Right kidney (tissue), 1 donor: ENCODE results near the gene ALKBH2.
A peak's percentile ranks its signal among the peaks of the same experiment; 100 is the strongest.

Experiments used
- DNase-seq: peaks from one replicate; pipeline ENCODE4 v3.0.0-alpha.2; 2016

Gene ALKBH2

GRCh38 chr12:109115758-109116610, 22.7 kb upstream of the ALKBH2 start, which contains the start of gene ACACB:
Gene ACACB (plus strand): TSS chr12:109116587. CDS start chr12:109139406, 22,819 bp downstream.
- peak; percentile 66 for DNase-seq

GRCh38 chr12:109115404-109115757, 22.1 kb upstream of the ALKBH2 start:
- DNase-seq, result no peak

GRCh38 chr12:109114644-109115043, 21.4 kb upstream of the ALKBH2 start:
- DNase-seq, result no peak

- no peak for DNase-seq
These were observed 20.5 kb upstream of the ALKBH2 start for GRCh38 chr12:109113661-109114321.

GRCh38 chr12:109112720-109113465, 19.6 kb upstream of the ALKBH2 start:
- DNase-seq, result no peak

GRCh38 chr12:109110988-109111495, 17.8 kb upstream of the ALKBH2 start:
- peak; percentile 94 for DNase-seq

GRCh38 chr12:109109746-109110350, 16.6 kb upstream of the ALKBH2 start:
- no peak for DNase-seq

- no peak for DNase-seq
These were observed 11.9 kb upstream of the ALKBH2 start for GRCh38 chr12:109105176-109105575.

GRCh38 chr12:109102491-109102890, 9.2 kb upstream of the ALKBH2 start:
- no peak for DNase-seq

GRCh38 chr12:109100741-109101140, 7.5 kb upstream of the ALKBH2 start:
- DNase-seq, result no peak

- DNase-seq, result no peak
These were observed 6.3 kb upstream of the ALKBH2 start for GRCh38 chr12:109099431-109100020.

GRCh38 chr12:109098651-109099050, 5.4 kb upstream of the ALKBH2 start:
- no peak for DNase-seq

- peak; percentile 95 for DNase-seq
These were observed 4.9 kb upstream of the ALKBH2 start for GRCh38 chr12:109098183-109098604.

GRCh38 chr12:109097435-109098182, 4.3 kb upstream of the ALKBH2 start, which contains the start of gene UNG:
Gene UNG (plus strand): TSS chr12:109097597. CDS start chr12:109097680, 83 bp downstream.
- DNase-seq, result peak; percentile 64

- DNase-seq, result no peak
These were observed 3.8 kb upstream of the ALKBH2 start for GRCh38 chr12:109097140-109097434.

GRCh38 chr12:109092497-109093021, 713 bp downstream of the ALKBH2 start:
- DNase-seq, result no peak

GRCh38 chr12:109089683-109090082, 3.6 kb downstream of the ALKBH2 start:
- DNase-seq, result no peak

- DNase-seq, result no peak
These were observed 4.5 kb downstream of the ALKBH2 start for GRCh38 chr12:109088818-109089217.

- DNase-seq, result no peak
These were observed 6.0 kb downstream of the ALKBH2 start for GRCh38 chr12:109087250-109087649.

GRCh38 chr12:109085590-109085989, 7.7 kb downstream of the ALKBH2 start:
- no peak for DNase-seq

- DNase-seq, result no peak
These were observed 8.8 kb downstream of the ALKBH2 start for GRCh38 chr12:109084425-109084824.
